ENCODE measurements around the gene AAMP.

The AAMP gene

GRCh38 chr2:218262631-218263586, 7.0 kb downstream of the AAMP start:
- Histone ChIP-seq H3K27me3 (replicated peaks; ENCODE audit: insufficient read depth, low read length) (no peaks in the 10 kb centered on the region), H3K4me2 (ENCODE audit: low read depth, low read length) (no peak overlapping the region), H3K4me3 (ENCODE audit: low read length) (no peak overlapping the region), H3K36me3 (replicated peaks; ENCODE audit: insufficient read depth, low read length) (no peaks in the 10 kb centered on the region), H3K79me2 (ENCODE audit: low read length) (peaks cover 7% of the 10 kb centered on the region), H3K27ac (ENCODE audit: low read length) (no peak overlapping the region), H3K9ac (ENCODE audit: low read length) (no peak overlapping the region), H4K20me1 (ENCODE audit: insufficient read depth, low read length) (no peaks in the 10 kb centered on the region), H3K9me3 (replicated peaks; ENCODE audit: insufficient read depth, low read length) (no peaks in the 10 kb centered on the region), H2AFZ (ENCODE audit: low read length) (no peak overlapping the region), H3F3A (ENCODE audit: insufficient read depth, low read length) (0 out of 2 replicates have a peak, but pooled peaks cover 2% of the 10 kb centered on the region), H3K4me1 (ENCODE audit: low read length) (peaks cover 28% of the 10 kb centered on the region), H3K9me2 (replicated peaks; ENCODE audit: insufficient read depth, low read length) (no peaks in the 10 kb centered on the region)
- TF ChIP-seq CTCF (IDR thresholded peaks at IDR 0.05; ENCODE audit: low read length) (no peak), EZH2phosphoT487 (IDR thresholded peaks at IDR 0.05; ENCODE audit: low read length) (no peak)
- DNase-seq = no peak

- Histone ChIP-seq H3F3A (ENCODE audit: insufficient read depth, low read length) (peaks cover 6% of the 10 kb centered on the region), H4K20me1 (ENCODE audit: insufficient read depth, low read length) (no peaks in the 10 kb centered on the region), H3K79me2 (ENCODE audit: low read length) (0 out of 2 replicates have a peak, but pooled peaks cover 3% of the 10 kb centered on the region), H3K9me3 (replicated peaks; ENCODE audit: insufficient read depth, low read length) (no peaks in the 10 kb centered on the region), H3K27ac (ENCODE audit: low read length) (no peak overlapping the region), H3K4me1 (ENCODE audit: low read length) (peaks cover 34% of the 10 kb centered on the region), H2AFZ (ENCODE audit: low read length) (no peak overlapping the region), H3K9ac (ENCODE audit: low read length) (no peak overlapping the region), H3K4me2 (ENCODE audit: low read depth, low read length) (no peak overlapping the region), H3K27me3 (replicated peaks; ENCODE audit: insufficient read depth, low read length) (no peaks in the 10 kb centered on the region), H3K36me3 (replicated peaks; ENCODE audit: insufficient read depth, low read length) (no peaks in the 10 kb centered on the region), H3K4me3 (ENCODE audit: low read length) (no peak overlapping the region), H3K9me2 (replicated peaks; ENCODE audit: insufficient read depth, low read length) (no peaks in the 10 kb centered on the region)
- TF ChIP-seq EZH2 (optimal IDR thresholded peaks at IDR 0.05; ENCODE audit: low read depth, low read length) (no peak), EZH2phosphoT487 (IDR thresholded peaks at IDR 0.05; ENCODE audit: low read length) (no peak), CTCF (IDR thresholded peaks at IDR 0.05; ENCODE audit: low read length) (no peak)
- DNase-seq = no peak
Observed at GRCh38 chr2:218262237-218262600, 7.7 kb downstream of the AAMP start.

- no peak overlapping the region for H2AFZ ChIP-seq (ENCODE audit: low read length)
- peaks cover 12% of the 10 kb centered on the region for H3F3A ChIP-seq (ENCODE audit: insufficient read depth, low read length)
- H3K9ac ChIP-seq (ENCODE audit: low read length) = no peak overlapping the region
- no peaks in the 10 kb centered on the region for H3K9me2 ChIP-seq (replicated peaks; ENCODE audit: insufficient read depth, low read length)
- peaks cover 40% of the 10 kb centered on the region for H3K4me1 ChIP-seq (ENCODE audit: low read length)
- 0 out of 2 replicates have a peak, but pooled peaks cover 3% of the 10 kb centered on the region for H3K79me2 ChIP-seq (ENCODE audit: low read length)
- H3K27me3 ChIP-seq (replicated peaks; ENCODE audit: insufficient read depth, low read length) = no peaks in the 10 kb centered on the region
- H3K9me3 ChIP-seq (replicated peaks; ENCODE audit: insufficient read depth, low read length) = no peaks in the 10 kb centered on the region
- DNase-seq = no peak
- H4K20me1 ChIP-seq (ENCODE audit: insufficient read depth, low read length) = no peaks in the 10 kb centered on the region
- TF ChIP-seq EZH2phosphoT487 (IDR thresholded peaks at IDR 0.05; ENCODE audit: low read length) (no peak), CTCF (IDR thresholded peaks at IDR 0.05; ENCODE audit: low read length) (no peak), EZH2 (optimal IDR thresholded peaks at IDR 0.05; ENCODE audit: low read depth, low read length) (no peak)
- peak overlapping the region; percentile 25 for H3K4me2 ChIP-seq (ENCODE audit: low read depth, low read length)
- peak overlapping the region; percentile 20; the same call in 1 of the 2 replicates for H3K27ac ChIP-seq (ENCODE audit: low read length)
- no peak overlapping the region for H3K4me3 ChIP-seq (ENCODE audit: low read length)
- H3K36me3 ChIP-seq (replicated peaks; ENCODE audit: insufficient read depth, low read length) = no peaks in the 10 kb centered on the region
Observed at GRCh38 chr2:218261423-218262236, 8.3 kb downstream of the AAMP start.
